Esophagus muscularis mucosa (tissue), 4 donors: ENCODE data around the gene CELSR1. TPM values are rescaled to one million over a fixed set of nuclear protein-coding genes. Genes with fewer than 3 reads are reported as not detected.

Source experiments
- DNase-seq: peaks from one replicate; pipeline ENCODE4 v3.0.0-alpha.2; 2017; ENCODE audit errors: extremely low spot score
- H3K27ac ChIP-seq, 4 donors: fragments of 200-600 bp; sonication (generic); replicated peaks in 1 of 4; 1 replicate in 3 of 4; 2 replicates in 1 of 4; pipeline ENCODE4 v1.5.1; 2016 to 2019; ENCODE audit warnings: mild to moderate bottlenecking in 1 of 4
- H3K27me3 ChIP-seq, 4 donors: fragments of 200-600 bp; sonication (generic); one replicate each; pipeline versions ENCODE4 v1.5.1 to v1.6.0; 2016 to 2019
- H3K36me3 ChIP-seq, 4 donors: fragments of 200-600 bp; sonication (generic); one replicate each; pipeline ENCODE4 v1.5.1; 2016 to 2019
- H3K4me1 ChIP-seq, 4 donors: fragments of 200-600 bp; sonication (generic); one replicate each; pipeline ENCODE4 v1.5.1; 2016 to 2019
- H3K4me3 ChIP-seq, 4 donors: fragments of 200-600 bp; sonication (generic); 1 replicate in 2 of 4; 2 replicates in 2 of 4; pipeline ENCODE4 v1.5.1; 2016 to 2019; ENCODE audit warnings: mild to moderate bottlenecking in 4 of 4, moderate library complexity in 1 of 4
- H3K9me3 ChIP-seq, 4 donors: fragments of 200-600 bp; sonication (generic); 1 replicate in 3 of 4; 2 replicates in 1 of 4; pipeline ENCODE4 v1.5.1; 2016 to 2019
- CTCF ChIP-seq, 3 experiments: fragments of 200-600 bp in 2 of 3; fragments of 450-650 bp in 1 of 3; sonication (generic) in 2 of 3; IDR thresholded peaks; one replicate each; pipeline ENCODE4 v1.5.1; 2017 to 2019; ENCODE audit warnings: antibody characterized with exemption in 3 of 3, mild to moderate bottlenecking in 2 of 3, moderate library complexity in 1 of 3
- EP300 ChIP-seq: sonication (generic); formaldehyde crosslinking; IDR thresholded peaks from one replicate; pipeline ENCODE4 v1.6.1; 2017; ENCODE audit warnings: antibody characterized with exemption
- POLR2A ChIP-seq: fragments of 450-650 bp; IDR thresholded peaks from one replicate; pipeline ENCODE4 v1.6.1; 2017; ENCODE audit warnings: antibody characterized with exemption, moderate library complexity, mild to moderate bottlenecking, low read depth
- POLR2AphosphoS5 ChIP-seq, 2 donors: sonication (generic); formaldehyde crosslinking; IDR thresholded peaks; one replicate each; pipeline ENCODE4 v1.6.1; 2017; ENCODE audit warnings: antibody characterized with exemption in 2 of 2
- WGBS: methylation state at CpG from one replicate; pipeline ENCODE4 v1.1.5; 2018; 5-methylcytosine and 5-hydroxymethylcytosine counted together
- intact Hi-C: fragments of 100-400 bp; cut with DNase I; formaldehyde crosslinking; loops from one replicate; pipeline ENCODE4 v1.15.1; 2023
- total RNA-seq, 4 donors: library from RNA; depleted of rRNA; stranded (reverse); fragments of >200 nt; gene quantifications; one replicate each; pipeline versions ENCODE4 v1.1.0 to v1.2.1, GENCODE V29; 2016

Gene CELSR1
- total RNA-seq, 4 donors from 2014 or later = 2.5 to 2.7 (median 2.6) TPM

GRCh38 chr22:46366327-46366731, 171.1 kb downstream of the CELSR1 start:
- WGBS = 90% methylated on average over 19 of the region's 19 CpGs
- intact Hi-C loops = no loop called here
- Histone ChIP-seq H3K9me3 (no peaks in the 10 kb centered on the region), H3K4me3 (no peak overlapping the region), H3K4me1 (peaks cover 0 to 7% (median 2%) of the 10 kb centered on the region in 4 donors), H3K27ac (no peak overlapping the region), H3K27me3 (peaks cover 0 to 35% (median 0%) of the 10 kb centered on the region in 4 donors), H3K36me3 (no peaks in the 10 kb centered on the region)
- TF ChIP-seq CTCF (IDR thresholded peaks at IDR 0.05) = no peak
- TF ChIP-seq POLR2A = no peak
- TF ChIP-seq POLR2AphosphoS5 (IDR thresholded peaks at IDR 0.05) = no peak
- no peak for TF ChIP-seq EP300
- DNase-seq = no peak

- no peak overlapping the region for H3K27ac ChIP-seq
- TF ChIP-seq POLR2AphosphoS5 (IDR thresholded peaks at IDR 0.05) (no peak), CTCF (IDR thresholded peaks at IDR 0.05) (no peak), POLR2A (no peak), EP300 (no peak)
- intact Hi-C loops = no loop called here
Measured at GRCh38 chr22:46365166-46365624, 172.2 kb downstream of the CELSR1 start.

DNA sequence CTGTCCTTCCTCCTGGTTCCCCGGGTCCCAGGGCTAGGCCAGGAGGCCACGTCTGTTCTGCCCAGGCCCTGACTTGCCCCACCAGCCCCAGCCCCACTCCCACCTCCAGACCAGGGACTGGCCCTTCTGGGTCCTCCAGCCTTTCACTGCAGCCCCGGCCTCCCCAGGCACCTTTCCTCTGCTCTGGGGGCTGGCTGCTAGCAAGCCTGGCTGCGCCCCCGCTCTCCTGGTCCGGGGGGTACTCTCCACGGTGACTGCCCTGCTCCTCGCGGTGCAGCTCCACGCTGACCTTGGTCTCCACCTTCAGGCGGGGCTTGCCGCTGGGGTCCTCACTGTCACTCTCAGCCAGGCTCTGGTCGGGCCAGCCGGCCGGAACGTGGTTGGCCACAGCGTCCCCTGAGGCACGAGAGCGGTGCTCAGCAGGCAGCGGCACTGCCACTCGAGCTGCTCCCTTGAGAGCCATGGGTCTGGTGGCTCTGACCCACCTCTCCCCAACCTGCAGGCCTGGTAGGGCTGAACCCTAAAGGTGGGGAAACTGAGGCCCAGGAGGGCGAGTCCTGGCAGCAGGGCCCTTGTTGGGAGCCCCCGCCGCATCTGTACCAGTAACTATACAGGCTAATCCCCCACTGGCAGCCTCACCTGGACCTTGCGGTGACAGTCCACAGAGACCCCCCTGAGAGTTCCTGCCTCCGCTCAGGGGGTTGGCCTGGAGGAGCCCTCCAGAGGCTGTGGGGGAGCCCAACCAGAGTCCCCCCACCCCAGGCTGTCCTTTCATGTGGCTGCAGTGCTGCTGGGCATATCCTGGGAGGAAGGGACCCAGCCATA, 172.9 kb downstream of the CELSR1 start:
- peaks cover 0 to 7% (median 2%) of the 10 kb centered on the region in 4 donors for H3K4me1 ChIP-seq
- H3K36me3 ChIP-seq = no peaks in the 10 kb centered on the region
- H3K27me3 ChIP-seq = peaks cover 0 to 35% (median 0%) of the 10 kb centered on the region in 4 donors
- no peaks in the 10 kb centered on the region for H3K9me3 ChIP-seq
- no peak overlapping the region for H3K4me3 ChIP-seq
- no peak overlapping the region for H3K27ac ChIP-seq
- no peak for DNase-seq
- intact Hi-C loops = no loop called here
- TF ChIP-seq POLR2AphosphoS5 (IDR thresholded peaks at IDR 0.05) (no peak), POLR2A (no peak), EP300 (no peak), CTCF (IDR thresholded peaks at IDR 0.05) (no peak)
- WGBS = 79% methylated on average over 10 of the region's 26 CpGs

More at GRCh38 chr22:46365166-46365624, 172.2 kb downstream of the CELSR1 start:
- Histone ChIP-seq H3K27me3 (peaks cover 0 to 35% (median 0%) of the 10 kb centered on the region in 4 donors), H3K36me3 (no peaks in the 10 kb centered on the region), H3K4me1 (peaks cover 0 to 7% (median 2%) of the 10 kb centered on the region in 4 donors), H3K9me3 (no peaks in the 10 kb centered on the region), H3K4me3 (no peak overlapping the region)
- no peak for DNase-seq
- WGBS = 90% methylated on average over 18 of the region's 22 CpGs

GRCh38 chr22:46363611-46364321, 173.7 kb downstream of the CELSR1 start:
- H3K4me3 ChIP-seq = no peak overlapping the region
- TF ChIP-seq POLR2AphosphoS5 (IDR thresholded peaks at IDR 0.05) (no peak), POLR2A (no peak), EP300 (no peak), CTCF (IDR thresholded peaks at IDR 0.05) (no peak)
- no peak overlapping the region for H3K27ac ChIP-seq
- H3K4me1 ChIP-seq = peaks cover 0 to 7% (median 2%) of the 10 kb centered on the region in 4 donors
- intact Hi-C loops = no loop called here
- H3K9me3 ChIP-seq = no peaks in the 10 kb centered on the region
- H3K36me3 ChIP-seq = peaks cover 0 to 7% (median 0%) of the 10 kb centered on the region in 4 donors
- peaks cover 0 to 35% (median 0%) of the 10 kb centered on the region in 4 donors for H3K27me3 ChIP-seq
- DNase-seq = no peak
- 89% methylated on average over 15 of the region's 35 CpGs for WGBS
